Esophagus squamous epithelium (tissue), 4 donors: ENCODE measurements around the gene SCAPER.

Source experiments
- CTCF ChIP-seq, 6 experiments: fragments of 450-650 bp in 4 of 6; fragments of 200-600 bp in 2 of 6; sonication (generic) in 2 of 6; IDR thresholded peaks; one replicate each; pipeline ENCODE4 v1.5.1; 2016 to 2019; ENCODE audit warnings: antibody characterized with exemption in 6 of 6, mild to moderate bottlenecking in 4 of 6, moderate library complexity in 4 of 6
- POLR2A ChIP-seq, 4 donors: fragments of 450-650 bp; IDR thresholded peaks; one replicate each; pipeline ENCODE4 v1.6.1; 2017; ENCODE audit warnings: antibody characterized with exemption in 4 of 4, mild to moderate bottlenecking in 4 of 4, moderate library complexity in 3 of 4

- TF ChIP-seq CTCF (IDR thresholded peaks at IDR 0.05) (no peak), POLR2A (IDR thresholded peaks at IDR 0.05) (no peak)
Measured at GRCh38 chr15:76345583-76345879, 559.6 kb downstream of the SCAPER start.
